Muscle layer of duodenum (tissue), 2 donors: ENCODE measurements around the gene CYGB.
"Not testable (repeated sequence)": the region's sequence is repeated elsewhere in the genome, so short reads cannot be mapped to it uniquely, and the experiment has no call there.

ENCODE experiments used
- H3K27ac ChIP-seq: one replicate; pipeline ENCODE4 v1.7.0; 2013; ENCODE audit warnings: mild to moderate bottlenecking, low read length
- H3K27me3 ChIP-seq: one replicate; pipeline ENCODE4 v1.7.0; 2013; ENCODE audit warnings: low read depth, mild to moderate bottlenecking, control low read depth, low read length
- H3K36me3 ChIP-seq, 2 donors: one replicate each; pipeline ENCODE4 v1.7.0; 2013; ENCODE audit warnings: low read length in 2 of 2, control low read depth in 1 of 2, mild to moderate bottlenecking in 1 of 2; ENCODE audit not compliant: insufficient read depth in 2 of 2, control insufficient read depth in 1 of 2
- H3K4me1 ChIP-seq, 2 donors: one replicate each; pipeline ENCODE4 v1.7.0; 2013; ENCODE audit warnings: low read length in 2 of 2, mild to moderate bottlenecking in 2 of 2, control low read depth in 1 of 2, moderate library complexity in 1 of 2; ENCODE audit not compliant: insufficient read depth in 2 of 2, control insufficient read depth in 1 of 2
- H3K4me3 ChIP-seq, 2 donors: one replicate each; pipeline ENCODE4 v1.7.0; 2013; ENCODE audit warnings: low read length in 2 of 2, low read depth in 1 of 2, mild to moderate bottlenecking in 1 of 2
- H3K9me3 ChIP-seq, 2 donors: one replicate each; pipeline ENCODE4 v1.7.0; 2013; ENCODE audit warnings: low read length in 2 of 2, control low read depth in 1 of 2, mild to moderate bottlenecking in 1 of 2; ENCODE audit not compliant: control insufficient read depth in 1 of 2
- donor health status: healthy.

CYGB gene

GRCh38 chr17:76525513-76525833 is 12.0 kb downstream of the CYGB start:
- H3K27ac ChIP-seq, H3K9me3 ChIP-seq, H3K4me3 ChIP-seq, H3K36me3 ChIP-seq, H3K27me3 ChIP-seq: not testable (repeated sequence)
- peaks cover 4 to 32% of the 10 kb centered on the region in 2 donors for H3K4me1 ChIP-seq

GRCh38 chr17:76524598-76525512 is 12.7 kb downstream of the CYGB start:
- H3K9me3 ChIP-seq = no peaks in the 10 kb centered on the region
- H3K27me3 ChIP-seq = no peaks in the 10 kb centered on the region
- H3K4me3 ChIP-seq = no peak overlapping the region
- no peaks in the 10 kb centered on the region for H3K36me3 ChIP-seq
- H3K4me1 ChIP-seq = peaks cover 4 to 30% of the 10 kb centered on the region in 2 donors
- no peak overlapping the region for H3K27ac ChIP-seq

- H3K27ac ChIP-seq = no peak overlapping the region
- H3K4me3 ChIP-seq = peak overlapping the region in 1 of 2 donors; percentile 19
Measured at GRCh38 chr17:76523084-76524037, 14.1 kb downstream of the CYGB start.

GRCh38 chr17:76521683-76522082 is 15.8 kb downstream of the CYGB start:
- H3K4me1 ChIP-seq = peaks cover 0 to 18% of the 10 kb centered on the region in 2 donors
- not testable (repeated sequence) for H3K27ac ChIP-seq

More at GRCh38 chr17:76523084-76524037, 14.1 kb downstream of the CYGB start:
- no peaks in the 10 kb centered on the region for H3K27me3 ChIP-seq
- H3K4me1 ChIP-seq = peaks cover 4 to 25% of the 10 kb centered on the region in 2 donors
- no peaks in the 10 kb centered on the region for H3K36me3 ChIP-seq
- no peaks in the 10 kb centered on the region for H3K9me3 ChIP-seq

GRCh38 chr17:76521262-76521661 is 16.2 kb downstream of the CYGB start:
- no peaks in the 10 kb centered on the region for H3K27me3 ChIP-seq
- no peaks in the 10 kb centered on the region for H3K9me3 ChIP-seq
- H3K27ac ChIP-seq = no peak overlapping the region
- H3K4me3 ChIP-seq = no peak overlapping the region
- no peaks in the 10 kb centered on the region for H3K36me3 ChIP-seq
- peaks cover 0 to 18% of the 10 kb centered on the region in 2 donors for H3K4me1 ChIP-seq

More at GRCh38 chr17:76521683-76522082, 15.8 kb downstream of the CYGB start:
- H3K9me3 ChIP-seq, H3K27me3 ChIP-seq, H3K4me3 ChIP-seq, H3K36me3 ChIP-seq: not testable (repeated sequence)

GRCh38 chr17:76519048-76519966 is 18.2 kb downstream of the CYGB start:
- Histone ChIP-seq H3K27me3 (no peaks in the 10 kb centered on the region), H3K36me3 (no peaks in the 10 kb centered on the region), H3K4me1 (peaks cover 0 to 9% of the 10 kb centered on the region in 2 donors), H3K4me3 (no peak overlapping the region), H3K9me3 (no peaks in the 10 kb centered on the region), H3K27ac (no peak overlapping the region)

GRCh38 chr17:76517638-76518038 is 19.9 kb downstream of the CYGB start:
- H3K4me1 ChIP-seq = peaks cover 0 to under 1% of the 10 kb centered on the region in 2 donors
- H3K27ac ChIP-seq = no peak overlapping the region
- H3K4me3 ChIP-seq = no peak overlapping the region
- H3K27me3 ChIP-seq = no peaks in the 10 kb centered on the region
- H3K36me3 ChIP-seq = no peaks in the 10 kb centered on the region
- H3K9me3 ChIP-seq = no peaks in the 10 kb centered on the region

GRCh38 chr17:76515274-76515949 is 22.1 kb downstream of the CYGB start:
- H3K27me3 ChIP-seq = no peaks in the 10 kb centered on the region
- no peak overlapping the region for H3K4me3 ChIP-seq
- H3K27ac ChIP-seq = peak overlapping the region; percentile 45
- H3K9me3 ChIP-seq = no peaks in the 10 kb centered on the region
- H3K36me3 ChIP-seq = no peaks in the 10 kb centered on the region
- H3K4me1 ChIP-seq = peaks cover 0 to 5% of the 10 kb centered on the region in 2 donors

- not testable (repeated sequence) for H3K27me3 ChIP-seq, H3K27ac ChIP-seq, H3K36me3 ChIP-seq, H3K4me3 ChIP-seq, H3K9me3 ChIP-seq, H3K4me1 ChIP-seq
Measured at GRCh38 chr17:76514355-76514754, 23.2 kb downstream of the CYGB start.

GRCh38 chr17:76513306-76513692 is 24.2 kb downstream of the CYGB start:
- Histone ChIP-seq H3K27ac (no peak overlapping the region), H3K27me3 (no peaks in the 10 kb centered on the region), H3K4me3 (no peak overlapping the region), H3K9me3 (no peaks in the 10 kb centered on the region), H3K36me3 (no peaks in the 10 kb centered on the region), H3K4me1 (peaks cover 0 to 8% of the 10 kb centered on the region in 2 donors)
